Renal cortical epithelial cell (primary cell): Measurements from ENCODE around the gene FAF1. TPM values are rescaled to one million over a fixed set of nuclear protein-coding genes. Genes with fewer than 3 reads are reported as not detected.
"Not testable (repeated sequence)": the region's sequence is repeated elsewhere in the genome, so short reads cannot be mapped to it uniquely, and the experiment has no call there.

Experiments used
- DNase-seq: peaks from one replicate; pipeline ENCODE4 v3.0.0-alpha.2; 2011; ENCODE audit warnings: low read depth
- total RNA-seq: library from RNA; depleted of rRNA; stranded (reverse); fragments of >200 nt; gene quantifications from 2 replicates; pipeline ENCODE4 v1.2.3, GENCODE V29; 2014

Gene FAF1
- total RNA-seq, 1 donor from 2014 or later = 92.6 TPM

- DNase-seq = no peak
Measured at GRCh38 chr1:50959303-50959912, 659 bp downstream of the FAF1 start.

GRCh38 chr1:50955116-50955515 is 5.0 kb downstream of the FAF1 start:
- DNase-seq = peak; percentile 62

- DNase-seq = not testable (repeated sequence)
Measured at GRCh38 chr1:50952566-50952965, 7.5 kb downstream of the FAF1 start.

GRCh38 chr1:50950396-50950795 is 9.7 kb downstream of the FAF1 start:
- no peak for DNase-seq

- DNase-seq = no peak
Measured at GRCh38 chr1:50949286-50949982, 10.6 kb downstream of the FAF1 start.

- DNase-seq = no peak
Measured at GRCh38 chr1:50942334-50942733, 17.7 kb downstream of the FAF1 start.

GRCh38 chr1:50940291-50940690 is 19.8 kb downstream of the FAF1 start:
- DNase-seq = no peak

GRCh38 chr1:50936321-50936720 is 23.7 kb downstream of the FAF1 start:
- no peak for DNase-seq

GRCh38 chr1:50935276-50935675 is 24.8 kb downstream of the FAF1 start:
- not testable (repeated sequence) for DNase-seq

GRCh38 chr1:50934838-50935237 is 25.2 kb downstream of the FAF1 start:
- no peak for DNase-seq

GRCh38 chr1:50933770-50934169 is 26.3 kb downstream of the FAF1 start:
- not testable (repeated sequence) for DNase-seq

GRCh38 chr1:50932043-50932442 is 28.0 kb downstream of the FAF1 start:
- not testable (repeated sequence) for DNase-seq

GRCh38 chr1:50930965-50931737 is 28.9 kb downstream of the FAF1 start:
- no peak for DNase-seq

GRCh38 chr1:50930193-50930592 is 29.9 kb downstream of the FAF1 start:
- peak; percentile 32 for DNase-seq

GRCh38 chr1:50929376-50929958 is 30.6 kb downstream of the FAF1 start:
- DNase-seq = peak; percentile 71

GRCh38 chr1:50923564-50923963 is 36.5 kb downstream of the FAF1 start:
- DNase-seq = no peak

- no peak for DNase-seq
Measured at GRCh38 chr1:50921029-50921428, 39.0 kb downstream of the FAF1 start.

- no peak for DNase-seq
Measured at GRCh38 chr1:50920409-50920808, 39.7 kb downstream of the FAF1 start.

GRCh38 chr1:50917138-50918137 is 42.6 kb downstream of the FAF1 start:
- DNase-seq = no peak

- no peak for DNase-seq
Measured at GRCh38 chr1:50915621-50916020, 44.4 kb downstream of the FAF1 start.

- no peak for DNase-seq
Measured at GRCh38 chr1:50913954-50914353, 46.1 kb downstream of the FAF1 start.
